GM21723 (cell line): Measurements from ENCODE around the gene WDR41.
"Not testable (repeated sequence)": the region's sequence is repeated elsewhere in the genome, so short reads cannot be mapped to it uniquely, and the experiment has no call there.

Source experiments
- ATAC-seq: cut with Tn5 transposase; IDR thresholded peaks from one replicate; pipeline ENCODE4 v1.9.1; 2021; ENCODE audit warnings: mild to moderate bottlenecking, moderate library complexity; ENCODE audit not compliant: unreplicated experiment

The WDR41 gene

GRCh38 chr5:77409870-77410621, 82.1 kb downstream of the WDR41 start:
- no peak for ATAC-seq

DNA sequence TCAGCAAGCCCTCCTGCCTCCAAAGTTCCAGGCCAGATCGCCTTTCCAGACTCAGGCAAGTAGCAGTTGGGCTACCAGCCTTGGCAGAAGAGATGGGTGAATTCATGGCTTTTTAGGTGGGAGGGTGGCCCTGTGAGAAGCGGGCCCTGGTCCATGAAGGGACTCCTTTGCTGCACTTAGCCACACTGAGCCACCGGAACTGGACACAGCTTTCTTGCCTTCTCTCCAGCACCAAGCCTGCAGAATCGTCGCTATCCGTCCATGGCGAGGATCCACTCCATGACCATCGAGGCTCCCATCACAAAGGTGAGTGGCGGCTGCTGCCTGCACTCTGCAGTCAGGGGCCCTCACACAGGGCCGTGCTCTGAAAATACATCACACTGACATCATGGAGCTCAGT, 85.0 kb downstream of the WDR41 start:
- no peak for ATAC-seq

GRCh38 chr5:77402796-77403195, 89.3 kb downstream of the WDR41 start:
- ATAC-seq = no peak

- no peak for ATAC-seq
These were observed 91.5 kb downstream of the WDR41 start for GRCh38 chr5:77400645-77401044.

GRCh38 chr5:77398896-77399295, 93.2 kb downstream of the WDR41 start:
- no peak for ATAC-seq

DNA sequence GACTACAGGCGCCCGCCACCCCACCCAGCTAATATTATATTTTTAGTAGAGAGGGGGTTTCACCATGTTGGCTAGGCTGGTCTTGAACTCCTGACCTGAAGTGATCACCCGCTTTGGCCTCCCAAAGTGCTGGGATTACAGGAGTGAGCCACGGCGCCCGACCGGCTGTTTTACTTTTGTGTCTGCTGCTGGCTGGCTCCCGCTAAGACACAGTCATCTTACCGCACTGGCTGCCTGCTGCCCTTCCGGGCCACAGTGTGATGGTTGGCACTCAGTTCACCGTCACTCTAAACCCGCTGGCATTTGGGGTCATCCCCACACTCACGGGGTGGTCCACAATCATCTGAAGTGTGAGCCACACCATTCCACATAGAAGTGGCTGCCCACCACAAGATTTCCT, 93.7 kb downstream of the WDR41 start:
- no peak for ATAC-seq

DNA sequence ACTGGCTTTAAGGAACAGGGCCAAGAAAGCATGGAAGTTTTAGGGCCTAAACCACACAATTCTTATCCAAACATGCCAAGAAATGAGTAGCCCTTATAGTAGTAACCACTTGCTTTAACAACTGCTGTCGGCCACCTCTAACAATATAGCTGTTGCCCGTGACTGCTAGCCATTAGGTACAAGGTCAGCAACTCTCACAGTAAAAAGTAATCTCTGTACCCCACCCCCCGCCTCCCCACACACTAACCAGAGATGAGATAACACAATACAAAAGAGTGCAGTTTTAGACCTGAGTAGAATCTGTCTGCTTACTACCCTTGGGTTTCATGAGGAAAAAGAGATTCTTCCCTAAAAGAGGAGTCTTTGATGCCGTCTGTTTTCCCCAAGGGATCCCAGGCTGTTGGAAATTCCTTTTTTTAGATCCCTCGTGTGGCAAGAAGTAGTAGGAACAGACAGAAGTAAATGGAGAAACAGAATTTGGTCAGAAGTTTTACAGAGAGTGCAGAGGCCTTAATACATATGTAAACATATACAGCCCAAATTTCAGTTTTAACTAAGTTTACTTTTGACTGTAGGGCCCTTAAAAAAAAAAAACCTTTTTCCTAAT, 94.3 kb downstream of the WDR41 start:
- ATAC-seq = no peak

DNA sequence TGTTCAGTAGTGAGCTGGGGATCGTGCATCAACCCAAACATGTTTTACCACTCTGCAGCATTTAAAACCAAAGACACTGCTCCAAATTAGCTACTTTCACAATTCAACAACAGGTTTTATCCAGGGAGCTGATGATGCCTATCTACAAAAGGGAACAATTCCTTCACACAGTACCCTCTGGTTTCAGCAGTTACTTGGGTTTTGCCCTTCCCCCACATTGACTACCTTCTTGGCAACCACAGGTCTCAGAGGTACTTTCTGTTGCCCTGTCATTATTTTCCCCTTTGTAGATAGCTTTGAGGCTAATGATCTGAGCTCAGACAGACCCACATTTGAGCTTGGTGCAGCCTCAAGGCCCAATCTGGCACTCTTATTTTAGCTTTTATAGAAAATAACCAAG, 96.1 kb downstream of the WDR41 start:
- no peak for ATAC-seq

DNA sequence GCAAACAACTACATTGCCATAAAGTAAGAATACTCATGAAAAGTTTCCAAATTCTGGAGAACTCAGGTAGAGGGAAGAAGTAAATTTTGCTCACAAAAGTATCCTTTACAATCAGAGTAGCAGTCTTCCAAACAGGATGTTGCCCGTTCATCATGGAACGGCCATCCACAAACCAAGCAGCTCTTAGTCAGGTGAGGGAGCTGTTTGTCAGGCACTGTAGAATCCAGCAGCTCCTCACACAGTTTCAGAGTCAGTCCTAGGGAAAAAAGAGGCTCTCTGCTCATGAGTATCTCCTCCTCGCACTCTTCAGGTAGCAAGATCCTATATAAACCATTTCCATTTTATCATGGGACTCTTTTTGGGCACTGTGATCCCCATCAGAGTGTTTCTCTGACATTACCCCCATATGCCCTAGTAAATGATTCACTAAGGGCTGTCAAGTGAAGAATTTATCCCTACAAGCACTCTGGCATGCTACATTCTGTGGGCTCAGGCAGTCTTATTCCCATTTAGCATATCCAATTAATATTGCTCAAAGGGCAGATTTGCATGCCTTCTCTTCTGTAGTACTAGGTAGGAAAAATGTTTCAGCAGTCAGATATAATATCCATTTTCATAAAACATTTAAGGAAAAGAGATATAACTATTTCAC, 97.9 kb downstream of the WDR41 start:
- no peak for ATAC-seq

- ATAC-seq = no peak
These were observed 100.8 kb downstream of the WDR41 start for GRCh38 chr5:77391240-77391765.

GRCh38 chr5:77390795-77391194, 101.3 kb downstream of the WDR41 start:
- no peak for ATAC-seq

DNA sequence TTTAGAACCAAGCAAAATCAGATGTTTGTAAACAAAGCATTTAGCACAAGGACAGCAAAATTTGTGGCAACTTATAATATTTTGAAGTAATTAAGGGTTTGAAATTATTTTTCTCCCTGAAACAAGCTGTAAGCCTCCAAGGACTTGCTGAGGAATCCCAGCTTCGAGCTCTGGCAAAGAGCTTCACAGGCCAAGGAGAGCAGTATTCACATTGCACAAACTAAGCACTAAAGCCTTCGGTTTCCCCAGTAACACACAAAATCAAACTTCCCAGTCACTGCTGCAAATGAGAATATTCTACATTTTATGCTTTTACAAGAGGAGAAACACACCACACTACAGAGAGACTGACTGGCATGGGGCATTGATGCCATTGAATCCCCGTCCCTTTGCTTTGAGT, 101.9 kb downstream of the WDR41 start:
- no peak for ATAC-seq

DNA sequence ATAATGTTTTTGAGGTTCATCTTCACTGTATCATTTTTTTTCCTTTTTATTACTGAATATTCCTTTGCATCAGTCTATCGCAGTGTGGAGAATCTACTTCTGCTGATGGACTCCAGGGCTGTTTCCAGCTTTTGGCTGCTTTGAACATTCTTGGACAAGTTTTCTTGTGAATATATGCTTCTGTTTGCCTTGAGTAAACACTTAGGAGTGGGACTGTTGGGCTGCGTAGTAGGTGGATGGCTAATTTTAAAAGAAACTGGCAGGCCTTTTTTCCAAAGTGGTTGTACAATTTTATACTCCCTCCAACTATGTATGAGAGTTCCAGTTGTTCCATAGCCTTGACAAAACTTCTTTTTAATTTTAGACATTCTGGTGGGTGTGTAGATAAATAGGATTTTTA, 102.4 kb downstream of the WDR41 start:
- no peak for ATAC-seq

DNA sequence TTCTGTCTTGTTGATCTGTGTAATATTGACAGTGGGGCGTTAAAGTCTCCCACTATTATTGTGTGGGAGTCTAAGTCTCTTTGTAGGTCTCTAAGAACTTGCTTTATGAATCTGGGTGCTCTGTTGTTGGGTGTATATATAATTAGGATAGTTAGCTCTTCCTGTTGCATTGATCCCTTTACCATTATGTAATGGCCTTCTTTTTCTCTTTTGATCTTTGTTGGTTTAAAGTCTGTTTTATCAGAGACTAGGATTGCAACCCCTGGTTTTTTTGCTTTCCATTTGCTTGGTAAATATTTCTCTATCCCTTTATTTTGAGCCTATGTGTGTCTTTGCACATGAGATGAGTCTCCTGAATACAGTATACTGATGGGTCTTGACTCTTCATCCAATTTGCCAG, 105.8 kb downstream of the WDR41 start:
- ATAC-seq = not testable (repeated sequence)

GRCh38 chr5:77383336-77383735, 108.8 kb downstream of the WDR41 start:
- not testable (repeated sequence) for ATAC-seq
